ENCODE results near the gene ATG9B. TPM values are rescaled to one million over a fixed set of nuclear protein-coding genes. Genes with fewer than 3 reads are reported as not detected.

ATG9B gene
- total and polyA plus RNA-seq, 2 donors from 2014 or later = 0.19 TPM

- H3K9me3 ChIP-seq (ENCODE audit: control insufficient read depth in 2 of 3, insufficient read depth in 1 of 3, low read length in 3 of 3) = peaks cover 0 to 3% (median 2%) of the 10 kb centered on the region in 3 donors
- H3K4me3 ChIP-seq (ENCODE audit: low read length in 3 of 3) = no peak overlapping the region
- H3K36me3 ChIP-seq (ENCODE audit: control insufficient read depth in 2 of 3, insufficient read depth in 3 of 3, low read length in 3 of 3) = no peaks in the 10 kb centered on the region
- TF ChIP-seq, protein P1, sequence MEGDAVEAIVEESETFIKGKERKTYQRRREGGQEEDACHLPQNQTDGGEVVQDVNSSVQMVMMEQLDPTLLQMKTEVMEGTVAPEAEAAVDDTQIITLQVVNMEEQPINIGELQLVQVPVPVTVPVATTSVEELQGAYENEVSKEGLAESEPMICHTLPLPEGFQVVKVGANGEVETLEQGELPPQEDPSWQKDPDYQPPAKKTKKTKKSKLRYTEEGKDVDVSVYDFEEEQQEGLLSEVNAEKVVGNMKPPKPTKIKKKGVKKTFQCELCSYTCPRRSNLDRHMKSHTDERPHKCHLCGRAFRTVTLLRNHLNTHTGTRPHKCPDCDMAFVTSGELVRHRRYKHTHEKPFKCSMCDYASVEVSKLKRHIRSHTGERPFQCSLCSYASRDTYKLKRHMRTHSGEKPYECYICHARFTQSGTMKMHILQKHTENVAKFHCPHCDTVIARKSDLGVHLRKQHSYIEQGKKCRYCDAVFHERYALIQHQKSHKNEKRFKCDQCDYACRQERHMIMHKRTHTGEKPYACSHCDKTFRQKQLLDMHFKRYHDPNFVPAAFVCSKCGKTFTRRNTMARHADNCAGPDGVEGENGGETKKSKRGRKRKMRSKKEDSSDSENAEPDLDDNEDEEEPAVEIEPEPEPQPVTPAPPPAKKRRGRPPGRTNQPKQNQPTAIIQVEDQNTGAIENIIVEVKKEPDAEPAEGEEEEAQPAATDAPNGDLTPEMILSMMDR (IDR thresholded peaks at IDR 0.05; ENCODE audit: borderline replicate concordance, extremely low read depth, insufficient read depth) = no peak
- DNase-seq (no peak), FAIRE-seq (no peak)
- H3K27ac ChIP-seq (ENCODE audit: low read depth in 2 of 2, low read length in 2 of 2) = no peak overlapping the region
- intact Hi-C loops (cut with DNase I) = no loop called here
- H3K4me1 ChIP-seq (ENCODE audit: control insufficient read depth in 2 of 3, insufficient read depth in 2 of 3, low read depth in 1 of 3, low read length in 3 of 3) = peaks cover 0 to 4% (median 0%) of the 10 kb centered on the region in 3 donors
- no peaks in the 10 kb centered on the region for H3K27me3 ChIP-seq (ENCODE audit: control insufficient read depth, insufficient read depth, low read length)
- no peak overlapping the region for H3K9ac ChIP-seq (ENCODE audit: low read length in 3 of 3)
Observed at GRCh38 chr7:150986556-150986955, 37.7 kb downstream of the ATG9B start.

GRCh38 chr7:150986099-150986512 is 38.2 kb downstream of the ATG9B start:
- H3K9ac ChIP-seq (ENCODE audit: low read length in 3 of 3) = no peak overlapping the region
- FAIRE-seq = no peak

GRCh38 chr7:150983893-150984368 is 40.4 kb downstream of the ATG9B start:
- no peak for FAIRE-seq

More at GRCh38 chr7:150986099-150986512, 38.2 kb downstream of the ATG9B start:
- Histone ChIP-seq H3K4me1 (ENCODE audit: control insufficient read depth in 2 of 3, insufficient read depth in 2 of 3, low read depth in 1 of 3, low read length in 3 of 3) (peaks cover 0 to 4% (median 0%) of the 10 kb centered on the region in 3 donors), H3K27ac (ENCODE audit: low read depth in 2 of 2, low read length in 2 of 2) (no peak overlapping the region), H3K4me3 (ENCODE audit: low read length in 3 of 3) (no peak overlapping the region), H3K36me3 (ENCODE audit: control insufficient read depth in 2 of 3, insufficient read depth in 3 of 3, low read length in 3 of 3) (no peaks in the 10 kb centered on the region), H3K9me3 (ENCODE audit: control insufficient read depth in 2 of 3, insufficient read depth in 1 of 3, low read length in 3 of 3) (peaks cover 0 to 3% (median 2%) of the 10 kb centered on the region in 3 donors), H3K27me3 (ENCODE audit: control insufficient read depth, insufficient read depth, low read length) (no peaks in the 10 kb centered on the region)
- intact Hi-C loops (cut with DNase I) = no loop called here
- TF ChIP-seq, protein P1 (IDR thresholded peaks at IDR 0.05; ENCODE audit: borderline replicate concordance, extremely low read depth, insufficient read depth) = peak; percentile 61
- peak in 2 of 5 donors; percentile 74 to 80 for DNase-seq

More at GRCh38 chr7:150983893-150984368, 40.4 kb downstream of the ATG9B start:
- no peak overlapping the region for H3K9ac ChIP-seq (ENCODE audit: low read length in 3 of 3)
- intact Hi-C loops (cut with DNase I) = no loop called here
- H3K4me3 ChIP-seq (ENCODE audit: low read length in 3 of 3) = no peak overlapping the region
- no peaks in the 10 kb centered on the region for H3K27me3 ChIP-seq (ENCODE audit: control insufficient read depth, insufficient read depth, low read length)
- no peaks in the 10 kb centered on the region for H3K9me3 ChIP-seq (ENCODE audit: control insufficient read depth in 2 of 3, insufficient read depth in 1 of 3, low read length in 3 of 3)
- DNase-seq = peak in 3 of 5 donors; percentile 72 to 90 (median 89)
- H3K27ac ChIP-seq (ENCODE audit: low read depth in 2 of 2, low read length in 2 of 2) = no peak overlapping the region
- H3K36me3 ChIP-seq (ENCODE audit: control insufficient read depth in 2 of 3, insufficient read depth in 3 of 3, low read length in 3 of 3) = no peaks in the 10 kb centered on the region
- TF ChIP-seq, protein P1 (IDR thresholded peaks at IDR 0.05; ENCODE audit: borderline replicate concordance, extremely low read depth, insufficient read depth) = no peak
- peaks cover 0 to 4% (median 0%) of the 10 kb centered on the region in 3 donors for H3K4me1 ChIP-seq (ENCODE audit: control insufficient read depth in 2 of 3, insufficient read depth in 2 of 3, low read depth in 1 of 3, low read length in 3 of 3)
